CD1c-positive myeloid dendritic cell (primary cell): ENCODE results near the gene AP3M1.

Source experiments
- DNase-seq: peaks from one replicate; pipeline ENCODE4 v3.0.0-alpha.2; 2016; ENCODE audit errors: extremely low spot score

Gene AP3M1

DNA sequence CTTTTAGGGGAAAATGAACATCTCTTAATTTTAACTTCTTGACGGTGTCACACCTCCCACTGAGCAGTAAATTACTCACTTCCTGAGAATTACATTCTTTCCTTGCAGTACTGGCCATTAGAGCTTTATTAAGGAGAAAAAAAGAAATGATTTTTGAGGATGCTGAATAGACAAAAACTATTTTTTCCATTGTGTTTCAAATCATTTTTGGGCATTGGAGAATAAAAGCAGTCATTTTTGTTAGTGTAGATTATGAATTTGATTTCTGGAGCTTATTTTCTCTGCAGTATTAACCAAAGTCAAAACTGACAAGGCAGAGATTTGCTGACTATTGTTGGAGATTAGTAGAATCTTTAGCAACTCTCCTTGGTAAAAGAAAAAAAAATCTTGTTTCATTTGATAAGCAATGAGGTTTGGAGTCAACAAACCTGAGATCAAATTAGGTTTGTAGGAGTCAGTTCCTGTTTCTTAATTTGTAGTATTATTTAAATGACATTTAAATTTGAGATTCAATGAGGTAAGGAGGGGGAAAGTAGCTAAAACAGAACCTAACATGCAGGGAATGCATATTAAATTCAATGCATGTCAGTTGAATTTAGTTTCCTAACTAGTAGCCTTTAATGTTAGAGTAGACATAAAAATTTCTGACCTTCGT, 70.6 kb downstream of the AP3M1 start:
- peak; percentile 27 for DNase-seq

- no peak for DNase-seq
These were observed 71.3 kb downstream of the AP3M1 start for GRCh38 chr10:74079028-74079935.

- peak; percentile 49 for DNase-seq
These were observed 72.6 kb downstream of the AP3M1 start for GRCh38 chr10:74078037-74078436.

DNA sequence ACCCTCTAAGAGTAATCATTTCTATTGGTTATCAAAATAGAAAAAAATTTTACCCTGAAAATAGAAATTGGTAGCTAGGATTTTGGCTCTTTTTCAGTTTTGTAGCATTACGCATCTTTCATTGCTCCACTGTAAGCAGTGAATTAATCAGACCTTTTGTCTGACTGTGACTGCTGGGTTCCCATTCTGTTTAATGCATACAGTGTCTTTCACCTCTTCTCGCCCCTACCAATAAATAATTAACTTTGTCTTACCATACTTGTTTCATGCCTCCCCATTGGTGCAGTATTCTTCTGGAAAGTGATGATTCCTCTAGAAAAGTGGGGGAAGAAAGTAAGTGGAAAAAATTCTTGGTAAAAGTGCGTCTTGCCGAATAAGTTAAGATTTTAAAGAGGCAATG, 73.2 kb downstream of the AP3M1 start:
- DNase-seq, result no peak

DNA sequence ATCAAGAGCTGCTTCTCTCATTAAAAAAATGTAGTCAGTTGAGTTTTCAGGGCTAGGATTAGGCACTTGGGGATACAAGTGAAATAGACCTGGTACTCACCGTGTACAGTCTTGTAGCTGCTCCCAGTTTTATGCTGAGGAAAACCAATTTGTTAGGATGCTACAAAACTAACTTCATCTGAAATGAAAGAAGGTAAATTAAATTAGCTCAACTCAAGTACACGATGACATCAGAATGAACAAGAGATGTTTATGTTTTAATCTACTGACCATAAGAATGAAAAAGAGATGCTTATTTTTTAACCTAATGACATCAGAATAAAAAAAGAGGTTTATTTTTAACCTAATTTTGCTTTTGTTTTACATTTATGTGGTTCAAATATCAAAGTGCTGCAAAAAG, 73.7 kb downstream of the AP3M1 start:
- no peak for DNase-seq

GRCh38 chr10:74075906-74076305, 74.7 kb downstream of the AP3M1 start:
- no peak for DNase-seq

DNA sequence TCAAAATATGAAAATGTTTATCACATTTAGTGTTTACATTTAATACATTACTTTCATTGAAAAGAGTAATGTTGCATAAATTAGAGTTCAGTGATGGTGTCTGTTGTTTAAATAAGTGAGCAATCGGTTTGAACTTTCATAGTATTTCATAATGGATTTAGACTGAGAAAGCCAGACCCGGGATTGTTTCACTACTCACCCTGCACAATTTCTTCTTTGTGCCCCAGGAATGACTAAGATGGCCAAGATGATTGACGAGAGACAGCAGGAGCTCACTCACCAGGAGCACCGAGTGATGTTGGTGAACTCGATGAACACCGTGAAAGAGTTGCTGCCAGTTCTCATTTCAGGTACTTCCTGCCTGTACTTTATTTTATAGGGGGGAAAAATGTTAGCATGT, 78.1 kb downstream of the AP3M1 start:
- no peak for DNase-seq

DNA sequence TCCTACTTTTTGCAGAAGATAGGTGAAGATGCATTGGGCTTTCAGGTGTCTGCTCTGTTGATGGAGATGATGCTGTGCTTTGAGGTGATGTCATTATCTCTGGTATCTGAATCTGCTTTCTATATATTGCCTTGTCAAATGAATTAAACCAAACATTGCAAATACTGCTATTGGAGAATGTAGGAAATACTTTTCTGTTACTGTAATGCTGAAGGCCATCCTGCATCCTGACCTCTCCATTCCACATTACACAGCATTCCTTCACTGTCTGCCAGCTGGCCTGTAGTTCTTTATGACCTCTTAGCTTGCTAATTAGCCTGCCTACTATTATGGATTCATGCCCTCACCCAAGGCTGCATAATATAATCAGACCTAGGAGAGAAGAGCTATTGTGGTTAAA, 79.5 kb downstream of the AP3M1 start:
- DNase-seq, result no peak
